Right atrium auricular region (tissue), 2 donors: ENCODE data around the gene SEPTIN3. TPM values are rescaled to one million over a fixed set of nuclear protein-coding genes. Genes with fewer than 3 reads are reported as not detected.

Source experiments
- DNase-seq: peaks from one replicate; pipeline ENCODE4 v3.0.0-alpha.2; 2019; ENCODE audit warnings: low spot score
- H3K27ac ChIP-seq, 2 donors: fragments of 200-600 bp; sonication (generic); 1 replicate in 1 of 2; 2 replicates in 1 of 2; pipeline ENCODE4 v1.5.1; 2016 to 2019
- H3K27me3 ChIP-seq, 2 donors: fragments of 200-600 bp; sonication (generic); one replicate each; pipeline versions ENCODE4 v1.5.1 to v1.6.0; 2017 to 2019
- H3K36me3 ChIP-seq: fragments of 200-600 bp; sonication (generic); one replicate; pipeline ENCODE4 v1.5.1; 2016
- H3K4me1 ChIP-seq, 2 donors: fragments of 200-600 bp; sonication (generic); one replicate each; pipeline versions ENCODE4 v1.5.1 to v1.6.0; 2017 to 2019
- H3K4me3 ChIP-seq, 2 donors: fragments of 200-600 bp; sonication (generic); 1 replicate in 1 of 2; 2 replicates in 1 of 2; pipeline ENCODE4 v1.5.1; 2017 to 2019; ENCODE audit warnings: mild to moderate bottlenecking in 1 of 2, moderate library complexity in 1 of 2
- H3K9me3 ChIP-seq, 2 donors: fragments of 200-600 bp; sonication (generic); one replicate each; pipeline ENCODE4 v1.5.1; 2019
- total RNA-seq, 2 donors: library from RNA; depleted of rRNA; stranded (reverse); fragments of >200 nt; gene quantifications; one replicate each; pipeline ENCODE4 v1.1.0, GENCODE V29; 2016
- TF ChIP-seq, protein P1 (sequence below), 2 donors: fragments of 200-600 bp; sonication (generic); IDR thresholded peaks; one replicate each; pipeline ENCODE4 v1.5.1; 2019; ENCODE audit warnings: antibody characterized with exemption in 2 of 2

Gene SEPTIN3
- total RNA-seq, 2 donors from 2014 or later = 0.07 TPM; not detected in 1

DNA sequence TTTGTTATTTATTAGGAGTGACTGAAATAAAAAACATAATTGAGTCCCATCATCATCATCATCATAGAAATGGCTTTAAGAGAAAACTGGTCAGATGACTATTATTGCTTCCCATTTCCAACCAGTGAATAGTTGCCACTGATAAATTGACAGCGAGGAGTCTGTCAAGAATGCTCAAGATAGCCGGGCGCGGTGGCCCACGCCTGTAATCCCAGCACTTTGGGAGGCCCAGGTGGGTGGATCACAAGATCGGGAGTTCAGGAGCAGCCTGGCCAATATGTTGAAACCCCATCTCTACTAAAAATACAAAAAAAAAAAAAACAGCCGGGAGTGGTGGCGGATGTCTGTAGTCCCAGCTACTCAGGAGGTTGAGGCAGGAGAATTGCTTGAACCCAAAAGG lies 31.2 kb downstream of the SEPTIN3 start:
- H3K27ac ChIP-seq = no peak overlapping the region
- TF ChIP-seq, protein P1, sequence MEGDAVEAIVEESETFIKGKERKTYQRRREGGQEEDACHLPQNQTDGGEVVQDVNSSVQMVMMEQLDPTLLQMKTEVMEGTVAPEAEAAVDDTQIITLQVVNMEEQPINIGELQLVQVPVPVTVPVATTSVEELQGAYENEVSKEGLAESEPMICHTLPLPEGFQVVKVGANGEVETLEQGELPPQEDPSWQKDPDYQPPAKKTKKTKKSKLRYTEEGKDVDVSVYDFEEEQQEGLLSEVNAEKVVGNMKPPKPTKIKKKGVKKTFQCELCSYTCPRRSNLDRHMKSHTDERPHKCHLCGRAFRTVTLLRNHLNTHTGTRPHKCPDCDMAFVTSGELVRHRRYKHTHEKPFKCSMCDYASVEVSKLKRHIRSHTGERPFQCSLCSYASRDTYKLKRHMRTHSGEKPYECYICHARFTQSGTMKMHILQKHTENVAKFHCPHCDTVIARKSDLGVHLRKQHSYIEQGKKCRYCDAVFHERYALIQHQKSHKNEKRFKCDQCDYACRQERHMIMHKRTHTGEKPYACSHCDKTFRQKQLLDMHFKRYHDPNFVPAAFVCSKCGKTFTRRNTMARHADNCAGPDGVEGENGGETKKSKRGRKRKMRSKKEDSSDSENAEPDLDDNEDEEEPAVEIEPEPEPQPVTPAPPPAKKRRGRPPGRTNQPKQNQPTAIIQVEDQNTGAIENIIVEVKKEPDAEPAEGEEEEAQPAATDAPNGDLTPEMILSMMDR (IDR thresholded peaks at IDR 0.05) = no peak
- no peak for DNase-seq
- no peaks in the 10 kb centered on the region for H3K27me3 ChIP-seq
- no peaks in the 10 kb centered on the region for H3K9me3 ChIP-seq
- peaks cover 0 to 10% of the 10 kb centered on the region in 2 donors for H3K4me1 ChIP-seq
- no peaks in the 10 kb centered on the region for H3K36me3 ChIP-seq
- H3K4me3 ChIP-seq = no peak overlapping the region

DNA sequence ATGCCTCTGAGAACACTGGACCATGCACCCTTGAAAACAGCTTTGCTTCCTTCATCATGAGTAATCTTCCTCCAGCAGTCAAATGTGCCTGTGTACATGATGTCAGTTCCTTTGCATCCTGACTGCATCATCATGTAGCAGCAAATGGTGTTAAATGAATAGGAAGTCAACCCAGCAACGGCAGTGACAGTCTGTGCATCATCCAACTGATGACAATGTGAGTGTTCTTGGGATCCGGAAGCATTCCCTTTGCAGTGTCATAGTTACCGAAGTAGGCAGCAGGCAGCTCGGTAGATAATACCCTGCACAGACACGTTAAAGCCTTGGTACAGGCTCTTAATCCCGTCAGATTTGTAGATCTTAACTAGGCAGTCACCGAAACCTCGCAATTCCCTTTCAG lies 31.9 kb downstream of the SEPTIN3 start:
- no peak overlapping the region for H3K27ac ChIP-seq
- H3K4me3 ChIP-seq = no peak overlapping the region
- peaks cover 0 to 10% of the 10 kb centered on the region in 2 donors for H3K4me1 ChIP-seq
- H3K36me3 ChIP-seq = no peaks in the 10 kb centered on the region
- no peaks in the 10 kb centered on the region for H3K27me3 ChIP-seq
- TF ChIP-seq, protein P1 (IDR thresholded peaks at IDR 0.05) = no peak
- no peak for DNase-seq
- H3K9me3 ChIP-seq = no peaks in the 10 kb centered on the region

DNA sequence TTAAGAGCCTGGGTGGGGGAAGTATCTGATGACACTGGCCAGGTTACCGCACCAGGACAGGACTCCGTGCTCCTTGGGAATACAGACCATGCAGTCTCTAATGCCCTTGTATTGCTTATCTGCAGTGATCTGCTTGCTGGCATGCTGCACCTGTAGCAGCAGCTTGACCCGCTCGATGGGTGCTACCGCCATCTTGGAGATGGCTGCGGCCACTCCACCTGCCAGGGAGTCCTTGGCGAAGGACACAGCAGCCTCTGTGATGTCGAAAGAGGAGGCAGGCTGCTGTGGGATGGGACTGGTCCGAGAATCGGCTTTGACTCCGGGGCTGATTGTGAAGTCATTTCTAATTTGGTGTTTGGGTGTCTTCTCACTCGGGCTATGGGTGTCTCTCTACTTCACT lies 32.5 kb downstream of the SEPTIN3 start:
- Histone ChIP-seq H3K4me3 (no peak overlapping the region), H3K4me1 (peaks cover 0 to 10% of the 10 kb centered on the region in 2 donors), H3K27me3 (no peaks in the 10 kb centered on the region), H3K9me3 (no peaks in the 10 kb centered on the region), H3K27ac (no peak overlapping the region), H3K36me3 (no peaks in the 10 kb centered on the region)
- DNase-seq = no peak
- TF ChIP-seq, protein P1 (IDR thresholded peaks at IDR 0.05) = no peak

DNA sequence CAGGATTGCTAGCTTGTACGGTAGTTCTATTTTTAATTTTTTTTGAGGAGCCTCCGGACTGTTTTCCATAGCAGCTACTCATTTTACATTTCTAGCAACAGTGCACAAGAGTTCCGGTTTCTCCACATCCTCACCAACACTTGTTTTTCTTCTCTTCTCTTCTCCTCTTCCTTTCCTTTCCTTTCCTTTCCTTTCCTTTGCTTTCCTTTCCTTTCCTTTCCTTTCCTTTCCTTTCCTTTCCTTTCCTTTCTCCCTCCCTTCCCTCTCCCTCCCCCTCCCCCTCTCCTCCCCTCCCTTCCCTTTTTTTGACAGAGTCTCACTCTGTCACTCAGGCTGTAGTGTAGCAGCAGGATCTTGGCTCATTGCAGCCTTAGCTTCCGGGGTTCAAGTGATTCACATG lies 38.7 kb downstream of the SEPTIN3 start:
- TF ChIP-seq, protein P1 (IDR thresholded peaks at IDR 0.05) = no peak
- no peak overlapping the region for H3K27ac ChIP-seq
- no peaks in the 10 kb centered on the region for H3K36me3 ChIP-seq
- H3K9me3 ChIP-seq = peaks cover 0 to 29% of the 10 kb centered on the region in 2 donors
- no peak for DNase-seq
- no peaks in the 10 kb centered on the region for H3K27me3 ChIP-seq
- H3K4me1 ChIP-seq = no peaks in the 10 kb centered on the region
- H3K4me3 ChIP-seq = no peak overlapping the region

DNA sequence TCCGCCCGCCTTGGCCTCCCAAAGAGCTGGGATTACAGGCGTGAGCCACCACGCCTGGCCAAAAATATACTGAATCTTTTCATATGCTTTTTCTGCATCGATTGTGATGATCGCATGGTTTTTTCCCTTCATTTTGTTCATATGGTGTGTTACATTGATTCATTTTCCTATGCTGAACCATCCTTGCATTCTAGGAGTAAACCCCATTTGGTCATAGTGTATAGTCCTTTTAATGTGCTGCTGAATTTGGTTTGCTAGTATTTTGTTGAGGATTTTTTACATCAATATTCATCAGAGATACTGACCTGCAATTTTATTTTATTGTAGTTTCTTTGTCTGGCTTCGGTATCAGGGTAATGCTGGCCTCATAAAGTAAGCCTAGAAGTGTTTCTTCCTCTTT lies 41.5 kb downstream of the SEPTIN3 start:
- DNase-seq = no peak
- no peaks in the 10 kb centered on the region for H3K36me3 ChIP-seq
- H3K4me3 ChIP-seq = no peak overlapping the region
- peaks cover 0 to 29% of the 10 kb centered on the region in 2 donors for H3K9me3 ChIP-seq
- H3K27ac ChIP-seq = no peak overlapping the region
- no peaks in the 10 kb centered on the region for H3K27me3 ChIP-seq
- H3K4me1 ChIP-seq = no peaks in the 10 kb centered on the region
- TF ChIP-seq, protein P1 (IDR thresholded peaks at IDR 0.05) = no peak

DNA sequence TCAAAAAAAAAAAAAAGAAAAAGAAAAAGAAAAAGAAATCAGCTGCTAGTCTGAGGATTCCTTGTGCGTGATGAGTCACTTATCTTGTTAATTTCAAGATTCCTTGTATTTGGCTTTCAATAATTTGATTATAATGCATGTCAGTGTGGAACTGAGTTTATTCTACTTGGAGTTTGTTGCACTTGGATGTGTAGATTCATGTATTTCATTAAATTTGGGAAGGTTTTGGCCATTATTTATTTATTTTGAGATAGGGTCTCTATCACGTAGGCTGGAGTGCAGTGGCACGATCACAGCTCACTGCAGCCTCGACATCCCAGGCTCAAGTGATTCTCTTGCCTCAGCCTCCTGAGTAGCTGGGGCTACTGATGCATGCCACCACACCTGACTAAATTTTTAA lies 44.1 kb downstream of the SEPTIN3 start:
- TF ChIP-seq, protein P1 (IDR thresholded peaks at IDR 0.05) = no peak
- peaks cover 0 to 29% of the 10 kb centered on the region in 2 donors for H3K9me3 ChIP-seq
- no peaks in the 10 kb centered on the region for H3K27me3 ChIP-seq
- H3K4me1 ChIP-seq = no peaks in the 10 kb centered on the region
- H3K27ac ChIP-seq = no peak overlapping the region
- no peaks in the 10 kb centered on the region for H3K36me3 ChIP-seq
- H3K4me3 ChIP-seq = no peak overlapping the region
- no peak for DNase-seq
